ENCODE data around the gene COL4A2.
A peak's percentile ranks its signal among the peaks of the same experiment; 100 is the strongest.

Gene COL4A2

GRCh38 chr13:110536006-110536693 is 229.1 kb downstream of the COL4A2 start:
- DNase-seq (ENCODE audit: low read depth) = no peak

GRCh38 chr13:110538632-110539031 is 231.5 kb downstream of the COL4A2 start:
- DNase-seq (ENCODE audit: low read depth) = peak; percentile 25

GRCh38 chr13:110539894-110540293 is 232.8 kb downstream of the COL4A2 start:
- DNase-seq (ENCODE audit: low read depth) = no peak

- DNase-seq (ENCODE audit: low read depth) = no peak
Observed at GRCh38 chr13:110540871-110541525, 233.9 kb downstream of the COL4A2 start.

- peak; percentile 64 for DNase-seq (ENCODE audit: low read depth)
Observed at GRCh38 chr13:110541526-110541920, 234.4 kb downstream of the COL4A2 start.

- DNase-seq (ENCODE audit: low read depth) = no peak
Observed at GRCh38 chr13:110542169-110542796, 235.2 kb downstream of the COL4A2 start.

GRCh38 chr13:110546378-110546777 is 239.3 kb downstream of the COL4A2 start:
- no peak for DNase-seq (ENCODE audit: low read depth)

- peak; percentile 74 for DNase-seq (ENCODE audit: low read depth)
Observed at GRCh38 chr13:110546926-110547325, 239.8 kb downstream of the COL4A2 start.

GRCh38 chr13:110548891-110549794 is 242.1 kb downstream of the COL4A2 start:
- DNase-seq (ENCODE audit: low read depth) = no peak

GRCh38 chr13:110549795-110550160 is 242.7 kb downstream of the COL4A2 start:
- no peak for DNase-seq (ENCODE audit: low read depth)

GRCh38 chr13:110551284-110551683 is 244.2 kb downstream of the COL4A2 start:
- no peak for DNase-seq (ENCODE audit: low read depth)

GRCh38 chr13:110552767-110553166 is 245.7 kb downstream of the COL4A2 start:
- no peak for DNase-seq (ENCODE audit: low read depth)

GRCh38 chr13:110553417-110553816 is 246.3 kb downstream of the COL4A2 start:
- DNase-seq (ENCODE audit: low read depth) = no peak

GRCh38 chr13:110554227-110554836 is 247.2 kb downstream of the COL4A2 start:
- DNase-seq (ENCODE audit: low read depth) = no peak

- no peak for DNase-seq (ENCODE audit: low read depth)
Observed at GRCh38 chr13:110554946-110555345, 247.9 kb downstream of the COL4A2 start.

GRCh38 chr13:110555601-110556223 is 248.6 kb downstream of the COL4A2 start:
- DNase-seq (ENCODE audit: low read depth) = no peak

GRCh38 chr13:110556224-110556606 is 249.1 kb downstream of the COL4A2 start:
- DNase-seq (ENCODE audit: low read depth) = no peak

GRCh38 chr13:110557082-110557481 is 250.0 kb downstream of the COL4A2 start:
- DNase-seq (ENCODE audit: low read depth) = no peak

GRCh38 chr13:110557610-110558305 is 250.7 kb downstream of the COL4A2 start:
- no peak for DNase-seq (ENCODE audit: low read depth)

GRCh38 chr13:110559429-110559943 is 252.4 kb downstream of the COL4A2 start:
- peak; percentile 58 for DNase-seq (ENCODE audit: low read depth)

- DNase-seq (ENCODE audit: low read depth) = no peak
Observed at GRCh38 chr13:110559986-110560385, 252.9 kb downstream of the COL4A2 start.
